HFF-Myc (cell line): ENCODE data around the gene PGBD5.

Source experiments
- DNase-seq: peaks from one replicate; pipeline ENCODE4 v3.0.0-alpha.2; 2011; ENCODE audit warnings: low read depth; ENCODE audit errors: extremely low read depth
- H3K4me3 ChIP-seq: replicated peaks from 2 replicates; pipeline ENCODE4 v1.5.1; 2011; ENCODE audit warnings: low read depth, mild to moderate bottlenecking, control low read depth, low read length
- CTCF ChIP-seq: IDR thresholded peaks from 2 replicates; pipeline ENCODE4 v1.5.1; 2012; ENCODE audit warnings: mild to moderate bottlenecking, low read depth, low read length, control low read depth; ENCODE audit errors: missing control alignments

Gene PGBD5

GRCh38 chr1:230365723-230366307 is 60.3 kb downstream of the PGBD5 start:
- H3K4me3 ChIP-seq, result no peak overlapping the region
- TF ChIP-seq CTCF, result no peak
- no peak for DNase-seq

GRCh38 chr1:230362949-230363348 is 63.2 kb downstream of the PGBD5 start:
- no peak for DNase-seq
- TF ChIP-seq CTCF, result no peak
- H3K4me3 ChIP-seq, result no peak overlapping the region

GRCh38 chr1:230361941-230362340 is 64.2 kb downstream of the PGBD5 start:
- no peak for TF ChIP-seq CTCF
- no peak for DNase-seq

GRCh38 chr1:230359992-230360668 is 66.0 kb downstream of the PGBD5 start:
- H3K4me3 ChIP-seq, result no peak overlapping the region
- DNase-seq, result peak; percentile 43
- TF ChIP-seq CTCF, result no peak

More at GRCh38 chr1:230361941-230362340, 64.2 kb downstream of the PGBD5 start:
- H3K4me3 ChIP-seq, result no peak overlapping the region

- DNase-seq, result no peak
- H3K4me3 ChIP-seq, result no peak overlapping the region
- no peak for TF ChIP-seq CTCF
Observed at GRCh38 chr1:230356869-230357794, 69.0 kb downstream of the PGBD5 start.

GRCh38 chr1:230356190-230356589 is 69.9 kb downstream of the PGBD5 start:
- no peak for TF ChIP-seq CTCF
- DNase-seq, result no peak

More at GRCh38 chr1:230356190-230356589, 69.9 kb downstream of the PGBD5 start:
- H3K4me3 ChIP-seq, result no peak overlapping the region
